GM18498 (cell line): ENCODE results near the gene TM2D3.

ENCODE experiments used
- ATAC-seq: cut with Tn5 transposase; IDR thresholded peaks from one replicate; pipeline ENCODE4 v1.9.1; 2021; ENCODE audit warnings: mild to moderate bottlenecking, moderate library complexity; ENCODE audit not compliant: unreplicated experiment

Gene TM2D3

DNA sequence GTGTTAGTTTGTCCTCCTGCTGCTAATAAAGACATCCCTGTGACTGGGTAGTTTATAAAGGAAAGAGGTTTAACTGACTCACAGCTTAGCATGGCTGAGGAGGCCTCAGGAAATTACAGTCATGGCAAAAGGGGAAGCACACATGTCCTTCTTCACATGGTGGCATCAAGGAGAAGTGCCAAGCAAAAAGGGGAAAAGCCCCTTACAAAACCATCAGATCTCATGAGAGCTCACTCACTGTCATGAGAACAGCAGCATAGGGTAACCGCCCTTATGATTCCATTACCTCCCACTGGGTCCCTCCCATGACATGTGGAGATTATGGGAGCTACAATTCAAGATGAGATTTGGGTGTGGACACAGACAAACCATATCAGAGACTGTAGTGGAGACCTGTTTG, 27.0 kb downstream of the TM2D3 start:
- ATAC-seq: no peak

GRCh38 chr15:101623367-101624304, 28.5 kb downstream of the TM2D3 start:
- no peak for ATAC-seq

- ATAC-seq: no peak
Observed at GRCh38 chr15:101621961-101622360, 30.2 kb downstream of the TM2D3 start.

DNA sequence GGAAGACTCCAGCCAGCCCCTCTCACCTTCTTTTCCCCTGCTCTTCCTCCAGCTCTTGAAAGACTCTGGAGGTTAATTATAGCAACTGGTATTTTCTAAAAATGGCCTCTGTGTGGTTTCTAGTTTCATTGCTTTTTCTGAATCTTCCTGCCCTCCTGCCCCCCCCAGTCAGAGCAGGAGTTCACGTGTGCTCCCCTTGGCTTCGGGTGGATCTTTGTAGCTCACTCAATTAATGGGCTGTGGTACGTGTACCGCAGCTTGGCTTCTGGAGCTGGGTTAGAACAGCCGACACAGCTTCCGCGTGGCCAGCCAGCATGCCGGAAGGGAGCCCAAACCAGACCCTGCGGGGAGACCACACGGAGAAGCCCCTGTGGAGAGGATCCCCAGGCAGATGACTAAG, 31.5 kb downstream of the TM2D3 start:
- ATAC-seq: no peak

GRCh38 chr15:101619615-101619865, 32.6 kb downstream of the TM2D3 start:
- ATAC-seq: no peak

DNA sequence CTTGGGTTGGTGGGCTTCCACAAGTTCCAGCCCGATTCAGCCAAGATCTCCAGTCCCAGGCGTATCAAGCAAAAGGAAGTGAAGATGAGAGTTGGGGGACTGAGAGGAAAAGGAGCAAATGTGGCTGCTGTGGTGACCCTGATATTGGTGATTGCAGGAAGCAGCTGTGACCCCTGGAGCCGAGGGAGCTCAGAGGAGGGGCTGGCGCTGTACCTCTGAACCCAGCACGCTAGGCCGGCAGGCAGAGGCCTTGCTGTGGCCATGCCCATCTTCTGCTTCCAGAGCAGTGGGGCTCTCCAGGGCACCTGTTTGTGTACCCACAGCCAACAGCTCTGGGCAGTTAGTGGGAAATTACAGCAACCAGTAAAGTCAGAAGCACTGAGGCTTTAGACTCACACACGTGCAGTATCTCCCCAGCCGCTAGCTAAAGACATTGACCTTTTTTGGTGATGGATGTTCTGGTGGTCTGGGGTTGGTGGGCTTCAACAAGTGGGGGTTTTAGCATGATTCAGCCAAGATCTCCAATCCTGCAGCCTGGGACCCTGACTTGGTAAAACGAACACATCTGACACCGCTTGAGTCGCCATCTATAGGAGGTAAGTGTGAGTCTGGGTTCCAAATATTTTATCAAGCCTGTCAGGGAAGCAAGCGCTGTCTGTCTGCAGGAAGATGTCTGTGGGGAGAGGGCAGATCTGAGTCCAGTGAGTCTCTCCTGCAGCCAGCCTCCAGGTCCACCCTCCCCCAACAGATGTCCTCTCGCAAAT, 33.1 kb downstream of the TM2D3 start:
- ATAC-seq: no peak

- ATAC-seq: no peak
Observed at GRCh38 chr15:101618076-101618475, 34.1 kb downstream of the TM2D3 start.

- no peak for ATAC-seq
Observed at GRCh38 chr15:101617390-101617965, 34.7 kb downstream of the TM2D3 start.

- ATAC-seq: no peak
Observed at GRCh38 chr15:101615986-101616848, 36.0 kb downstream of the TM2D3 start.

DNA sequence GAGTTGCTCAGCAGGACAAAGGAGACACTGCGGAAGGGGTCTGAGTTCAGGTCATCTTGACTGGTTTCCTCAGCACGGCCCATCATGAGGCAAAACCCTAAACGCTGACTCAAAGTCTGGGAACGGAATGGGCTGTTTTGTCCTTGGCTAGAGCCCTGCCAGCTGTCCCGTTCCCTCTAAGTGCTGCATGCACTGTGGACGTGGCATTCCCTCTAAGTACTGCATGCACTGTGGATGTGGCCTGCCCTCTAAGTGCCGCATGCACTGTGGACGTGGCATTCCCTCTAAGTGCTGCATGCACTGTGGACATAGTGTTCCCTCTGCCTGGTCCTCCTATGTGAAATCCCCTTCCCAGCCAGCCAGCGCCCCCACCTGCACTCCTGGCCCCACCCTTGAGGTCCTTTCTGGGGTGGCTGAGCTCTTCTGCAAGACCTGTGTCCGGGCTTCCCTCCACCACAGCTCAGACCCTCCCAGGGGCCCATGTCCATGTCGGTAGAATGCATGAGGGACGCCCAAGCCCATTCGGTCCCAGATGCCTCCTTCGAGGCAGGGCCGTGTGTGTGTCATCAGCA, 36.7 kb downstream of the TM2D3 start:
- no peak for ATAC-seq

GRCh38 chr15:101614761-101615160, 37.4 kb downstream of the TM2D3 start:
- ATAC-seq: no peak

- ATAC-seq: no peak
Observed at GRCh38 chr15:101614001-101614585, 38.1 kb downstream of the TM2D3 start.

DNA sequence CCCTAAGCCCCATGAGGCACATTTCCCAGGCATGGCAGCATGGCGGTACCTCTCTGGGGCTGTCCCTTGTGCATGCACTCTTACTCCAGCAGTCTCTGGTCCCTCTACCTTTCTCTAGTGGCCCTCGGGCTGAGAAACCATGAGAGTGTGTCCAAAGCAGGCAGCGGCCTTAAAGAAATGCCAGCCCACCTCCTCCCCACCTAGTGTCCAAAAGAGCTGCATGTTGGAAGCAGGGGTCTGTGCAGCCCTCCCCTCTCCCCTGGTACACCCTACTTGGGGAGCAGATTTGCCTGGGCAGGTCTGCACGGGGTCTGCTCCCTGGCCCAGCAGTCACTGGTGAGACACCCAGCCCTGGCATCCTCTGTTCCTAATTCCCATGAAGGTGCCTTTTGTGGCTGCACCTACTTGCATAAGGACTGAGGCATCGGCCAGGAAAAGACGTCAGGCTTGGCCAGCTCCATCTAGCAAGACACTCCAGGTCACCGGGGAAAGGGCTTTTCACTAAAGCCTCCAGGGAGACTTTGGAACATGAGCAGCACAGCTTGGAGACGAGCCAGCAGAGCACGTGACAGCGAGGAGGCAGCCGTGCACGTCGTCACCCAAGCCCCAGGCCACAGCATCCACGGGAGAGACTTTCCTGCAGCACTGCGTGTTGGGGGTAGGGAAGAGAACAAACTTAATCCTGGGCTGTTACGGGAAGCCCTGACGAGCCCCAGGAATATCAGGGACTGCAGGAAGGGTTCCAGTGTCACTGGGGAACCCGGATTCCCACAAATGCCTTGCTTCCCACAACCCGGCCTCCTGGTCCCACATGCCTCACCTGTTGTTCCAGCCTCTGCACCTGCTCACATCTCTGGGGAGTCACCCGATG, 38.8 kb downstream of the TM2D3 start:
- no peak for ATAC-seq

DNA sequence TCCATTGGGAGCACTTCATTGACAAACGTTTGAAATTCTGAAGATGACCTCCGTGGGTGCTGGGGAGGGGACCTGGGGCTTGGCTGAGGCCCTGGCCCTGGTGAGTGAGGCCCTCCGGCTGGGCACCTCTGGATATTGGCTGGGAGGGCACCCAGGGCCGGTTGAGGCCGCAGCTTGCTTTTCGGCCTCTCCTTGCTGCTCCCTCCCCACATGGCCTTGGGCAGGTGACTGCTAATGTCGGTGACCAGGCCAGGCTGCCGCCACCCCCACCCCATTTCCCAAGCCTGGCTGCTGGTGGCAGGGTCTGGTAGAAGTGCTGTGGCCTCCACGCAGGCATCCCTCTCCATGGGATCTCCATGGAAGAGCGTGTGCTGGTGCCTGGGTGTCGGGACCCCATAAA, 39.5 kb downstream of the TM2D3 start:
- no peak for ATAC-seq

DNA sequence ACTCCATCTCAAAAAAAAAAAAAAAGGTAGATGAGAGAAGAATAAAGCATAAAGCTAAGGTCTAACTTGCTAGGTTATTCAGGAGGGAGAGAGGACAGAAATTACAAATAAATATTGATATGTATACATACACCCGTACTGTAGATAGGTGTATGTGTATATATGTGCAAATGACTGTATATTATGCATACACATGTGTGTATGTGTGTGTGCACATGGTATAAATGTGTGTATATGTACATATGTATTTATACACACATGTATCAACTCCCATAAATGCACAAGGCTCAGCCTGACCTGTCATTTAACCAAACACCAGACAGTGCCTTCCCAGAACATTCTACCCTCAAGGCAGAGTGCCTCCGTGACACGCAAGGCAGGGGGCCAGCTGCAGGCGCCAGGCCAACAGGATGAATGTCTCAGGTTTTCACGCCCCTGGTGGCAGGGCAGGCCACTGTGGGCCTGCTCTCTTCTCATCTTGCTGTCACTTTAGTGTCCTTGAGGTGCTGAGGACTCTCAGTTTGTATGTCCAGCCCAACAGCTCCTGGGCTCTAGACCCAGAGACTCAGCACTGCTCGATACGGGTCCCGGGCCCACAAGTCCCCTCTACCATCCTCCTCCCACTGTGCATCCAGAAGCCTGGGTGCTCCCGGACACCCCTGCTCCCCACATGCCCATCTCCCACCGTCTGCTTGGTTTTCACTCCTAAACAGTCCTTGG, 40.4 kb downstream of the TM2D3 start:
- no peak for ATAC-seq

GRCh38 chr15:101611007-101611406, 41.2 kb downstream of the TM2D3 start:
- ATAC-seq: no peak

GRCh38 chr15:101610611-101611000, 41.6 kb downstream of the TM2D3 start:
- ATAC-seq: no peak

GRCh38 chr15:101609742-101610610, 42.2 kb downstream of the TM2D3 start:
- ATAC-seq: no peak
